Pancreas (tissue), 10 donors: ENCODE results near the gene NPVF. TPM values are rescaled to one million over a fixed set of nuclear protein-coding genes. Genes with fewer than 3 reads are reported as not detected.

Experiments used
- ATAC-seq, 4 donors: fragments of 200-7000 bp; cut with Tn5 transposase; one replicate each; pipeline versions ENCODE4 v1.8.0 to v1.9.1; 2020; ENCODE audit warnings: mild to moderate bottlenecking in 4 of 4, moderate library complexity in 4 of 4
- DNase-seq, 6 donors: peaks; one replicate each; pipeline ENCODE4 v3.0.0-alpha.2; 2020
- FAIRE-seq: peaks from 2 replicates; lab custom pipeline; 2012; peaks lifted over from hg19 to GRCh38; lab: Jason Lieb, UNC
- H3K27ac ChIP-seq, 4 donors: fragments of 200-600 bp; sonication (generic); 1 replicate in 3 of 4; 2 replicates in 1 of 4; pipeline versions ENCODE4 v1.5.0 to v1.8.0; 2020
- H3K27me3 ChIP-seq, 4 donors: fragments of 200-600 bp; one replicate each; pipeline ENCODE4 v1.8.0; 2021
- H3K36me3 ChIP-seq, 3 donors: fragments of 200-600 bp; sonication (generic) in 1 of 3; one replicate each; pipeline versions ENCODE4 v1.5.0 to v1.8.0; 2020 to 2021
- H3K4me1 ChIP-seq, 3 donors: fragments of 200-600 bp; one replicate each; pipeline ENCODE4 v1.8.0; 2021
- H3K4me3 ChIP-seq, 4 donors: fragments of 200-600 bp; sonication (generic) in 2 of 4; one replicate each; pipeline versions ENCODE4 v1.5.0 to v1.8.0; 2020 to 2021
- H3K9me3 ChIP-seq, 4 donors: fragments of 200-600 bp; one replicate each; pipeline ENCODE4 v1.8.0; 2021
- WGBS, 2 donors: extraction: QIAGEN DNeasy Blood & Tissue Kit; methylation state at CpG; one replicate each; pipeline ENCODE4 v1.1.7; 2013; 5-methylcytosine and 5-hydroxymethylcytosine counted together
- intact Hi-C, 3 donors: fragments of 100-400 bp; cut with DNase I; formaldehyde crosslinking; loops; one replicate each; pipeline versions ENCODE4 v1.11.1 to v1.14.2; 2022
- polyA plus RNA-seq, 2 donors: library from polyadenylated mRNA; stranded (reverse); fragments of 200-250 nt; gene quantifications; one replicate each; pipeline ENCODE4 v1.2.3, GENCODE V29; 2013
- total RNA-seq, 6 donors: library from RNA; stranded (reverse); fragmentation: NEBNext Ultra II Directional in 4 of 6; extraction: Animal tissue kit (Norgen Biotek cat#: 25700) in 4 of 6; gene quantifications; one replicate each; pipeline versions ENCODE4 v1.2.1 to v1.2.4, GENCODE V29; 2021 to 2023
- TF ChIP-seq, protein P1 (sequence below), 4 donors: fragments of 200-600 bp; sonication (generic) in 3 of 4; IDR thresholded peaks; one replicate each; pipeline versions ENCODE4 v1.5.0 to v1.8.0; 2021; ENCODE audit warnings: antibody characterized with exemption in 4 of 4
- donor health status: healthy with polysubstance abuse.
- donor health status: DM: no; HTN: no; CAD: no; lungs with moderate emphysema.
- donor health status: DM: no; HTN: no; CAD: no.
- donor health status: control.
- donor health status: control.
- donor health status: Bipolar disorder and iron deficiency.
- donor health status: DM: yes; HTN: yes; CAD: no.
- donor health status: DM: no; HTN: no; CAD: no.
- donor health status: DM: no; HTN: no; CAD: no.
- donor health status: DM: yes; HTN: yes; CAD: no.

NPVF gene
- total and polyA plus RNA-seq, 8 donors = not detected

- Histone ChIP-seq H3K36me3 (no peaks in the 10 kb centered on the region), H3K27me3 (no peaks in the 10 kb centered on the region), H3K4me1 (no peaks in the 10 kb centered on the region), H3K4me3 (no peak overlapping the region), H3K27ac (no peak overlapping the region), H3K9me3 (no peaks in the 10 kb centered on the region)
- DNase-seq (no peak), FAIRE-seq (no peak), ATAC-seq (no peak)
- 51 to 67% methylated on average over 3 of the region's 3 CpGs for WGBS, 2 donors
- intact Hi-C loops = no loop called here
- TF ChIP-seq, protein P1, sequence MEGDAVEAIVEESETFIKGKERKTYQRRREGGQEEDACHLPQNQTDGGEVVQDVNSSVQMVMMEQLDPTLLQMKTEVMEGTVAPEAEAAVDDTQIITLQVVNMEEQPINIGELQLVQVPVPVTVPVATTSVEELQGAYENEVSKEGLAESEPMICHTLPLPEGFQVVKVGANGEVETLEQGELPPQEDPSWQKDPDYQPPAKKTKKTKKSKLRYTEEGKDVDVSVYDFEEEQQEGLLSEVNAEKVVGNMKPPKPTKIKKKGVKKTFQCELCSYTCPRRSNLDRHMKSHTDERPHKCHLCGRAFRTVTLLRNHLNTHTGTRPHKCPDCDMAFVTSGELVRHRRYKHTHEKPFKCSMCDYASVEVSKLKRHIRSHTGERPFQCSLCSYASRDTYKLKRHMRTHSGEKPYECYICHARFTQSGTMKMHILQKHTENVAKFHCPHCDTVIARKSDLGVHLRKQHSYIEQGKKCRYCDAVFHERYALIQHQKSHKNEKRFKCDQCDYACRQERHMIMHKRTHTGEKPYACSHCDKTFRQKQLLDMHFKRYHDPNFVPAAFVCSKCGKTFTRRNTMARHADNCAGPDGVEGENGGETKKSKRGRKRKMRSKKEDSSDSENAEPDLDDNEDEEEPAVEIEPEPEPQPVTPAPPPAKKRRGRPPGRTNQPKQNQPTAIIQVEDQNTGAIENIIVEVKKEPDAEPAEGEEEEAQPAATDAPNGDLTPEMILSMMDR (IDR thresholded peaks at IDR 0.05) = no peak
Observed at GRCh38 chr7:25244254-25245033, 16.2 kb upstream of the NPVF start.

- DNase-seq (no peak), FAIRE-seq (no peak), ATAC-seq (no peak)
- H3K9me3 ChIP-seq = no peaks in the 10 kb centered on the region
- no peak overlapping the region for H3K4me3 ChIP-seq
- H3K36me3 ChIP-seq = no peaks in the 10 kb centered on the region
- H3K27ac ChIP-seq = no peak overlapping the region
- intact Hi-C loops = no loop called here
- 80 to 100% methylated on average over 1 of the region's 1 CpG for WGBS, 2 donors
- no peaks in the 10 kb centered on the region for H3K4me1 ChIP-seq
- no peaks in the 10 kb centered on the region for H3K27me3 ChIP-seq
- TF ChIP-seq, protein P1 (IDR thresholded peaks at IDR 0.05) = no peak
Observed at GRCh38 chr7:25242678-25243077, 14.4 kb upstream of the NPVF start.

DNA sequence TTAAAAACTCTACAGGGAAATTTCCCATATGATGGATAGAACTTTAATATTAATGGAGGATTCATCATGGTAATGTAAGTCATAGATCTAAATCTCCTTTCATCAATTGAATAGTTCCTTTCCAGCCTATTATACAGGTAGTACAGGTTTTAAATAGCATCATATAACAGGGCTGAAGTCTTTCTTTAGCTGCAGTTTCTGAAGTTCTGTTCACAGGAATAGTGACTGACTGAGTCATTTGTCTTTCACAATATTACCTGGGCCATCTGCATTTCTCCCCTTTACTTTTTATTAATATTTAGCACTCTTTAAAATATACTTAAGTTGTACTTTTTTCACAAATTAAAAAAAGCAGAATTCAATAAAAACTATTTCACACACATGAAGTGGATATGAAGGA is 12.6 kb upstream of the NPVF start:
- Histone ChIP-seq H3K36me3 (no peaks in the 10 kb centered on the region), H3K4me3 (no peak overlapping the region), H3K4me1 (no peaks in the 10 kb centered on the region), H3K27me3 (no peaks in the 10 kb centered on the region), H3K9me3 (no peaks in the 10 kb centered on the region), H3K27ac (no peak overlapping the region)
- intact Hi-C loops = no loop called here
- TF ChIP-seq, protein P1 (IDR thresholded peaks at IDR 0.05) = no peak
- ATAC-seq (no peak), DNase-seq (no peak), FAIRE-seq (no peak)

DNA sequence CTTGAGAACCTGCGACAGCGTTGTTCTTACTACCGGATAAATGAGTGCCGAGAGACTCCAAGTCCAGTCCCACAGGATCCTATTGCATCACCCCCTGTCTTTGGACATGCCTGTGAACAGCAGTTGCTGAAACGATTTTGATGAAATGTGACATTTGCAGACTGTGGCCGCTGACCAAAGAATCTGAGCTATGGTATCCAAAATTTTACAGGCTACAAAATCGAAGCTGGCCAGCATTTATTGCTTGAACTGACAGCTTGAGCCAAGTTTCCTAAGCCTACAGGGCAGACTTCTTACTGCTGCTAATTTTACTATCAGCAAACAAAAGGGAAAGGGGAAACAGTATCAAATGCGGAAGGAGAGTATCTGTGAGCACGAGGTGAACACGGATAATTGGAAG is 12.1 kb upstream of the NPVF start:
- WGBS, 2 donors = 74% methylated on average over 10 of the region's 10 CpGs
- H3K4me1 ChIP-seq = no peaks in the 10 kb centered on the region
- no peaks in the 10 kb centered on the region for H3K27me3 ChIP-seq
- ATAC-seq = peak in 1 of 4 donors; percentile 26
- TF ChIP-seq, protein P1 (IDR thresholded peaks at IDR 0.05) = no peak
- FAIRE-seq = no peak
- intact Hi-C loops = no loop called here
- H3K4me3 ChIP-seq = no peak overlapping the region
- H3K36me3 ChIP-seq = no peaks in the 10 kb centered on the region
- DNase-seq = no peak
- H3K27ac ChIP-seq = no peak overlapping the region
- no peaks in the 10 kb centered on the region for H3K9me3 ChIP-seq

DNA sequence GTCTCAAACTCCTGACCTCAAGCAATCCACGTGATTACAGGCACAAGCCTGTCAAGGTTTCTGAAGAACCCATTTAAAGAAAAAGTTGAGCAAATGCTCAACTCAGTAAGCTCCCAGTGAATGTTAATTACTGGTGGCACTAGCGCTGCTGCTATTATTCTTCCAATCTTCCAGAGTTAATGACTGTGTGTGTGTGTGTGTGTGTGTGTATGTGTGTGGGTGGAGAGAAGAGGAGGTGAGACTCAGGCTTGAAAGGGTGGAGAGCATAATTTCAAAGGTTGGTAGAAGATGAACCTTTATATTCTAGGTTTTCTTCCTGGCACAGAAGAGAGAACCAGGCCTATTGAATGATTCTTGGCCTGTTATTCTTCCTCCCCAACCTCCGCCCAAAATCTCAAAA is 11.6 kb upstream of the NPVF start:
- ATAC-seq (no peak), FAIRE-seq (no peak), DNase-seq (no peak)
- intact Hi-C loops = no loop called here
- H3K36me3 ChIP-seq = no peaks in the 10 kb centered on the region
- H3K27ac ChIP-seq = no peak overlapping the region
- TF ChIP-seq, protein P1 (IDR thresholded peaks at IDR 0.05) = no peak
- no peak overlapping the region for H3K4me3 ChIP-seq
- no peaks in the 10 kb centered on the region for H3K9me3 ChIP-seq
- 86 to 89% methylated on average over 3 of the region's 3 CpGs for WGBS, 2 donors
- no peaks in the 10 kb centered on the region for H3K27me3 ChIP-seq
- H3K4me1 ChIP-seq = no peaks in the 10 kb centered on the region
